H9 (cell line): ENCODE results near the gene TPM2. TPM values are rescaled to one million over a fixed set of nuclear protein-coding genes. Genes with fewer than 3 reads are reported as not detected.
A peak's percentile ranks its signal among the peaks of the same experiment; 100 is the strongest.

Experiments used
- DNase-seq: peaks from one replicate; pipeline ENCODE4 v3.0.0-alpha.2; 2017
- H2AFZ ChIP-seq: one replicate; pipeline ENCODE4 v1.6.1; 2013; ENCODE audit warnings: mild to moderate bottlenecking, low read length, control low read depth, moderate library complexity
- H2AK5ac ChIP-seq: 2 replicates; pipeline ENCODE4 v1.6.1; 2013; ENCODE audit warnings: low read length, control low read depth, mixed read lengths; ENCODE audit not compliant: insufficient read length
- H2BK120ac ChIP-seq: one replicate; pipeline ENCODE4 v1.6.1; 2013; ENCODE audit warnings: low read depth, mild to moderate bottlenecking, low read length, control low read depth, inconsistent platforms; ENCODE audit not compliant: poor library complexity, severe bottlenecking
- H2BK12ac ChIP-seq: 2 replicates; pipeline ENCODE4 v1.6.1; 2013; ENCODE audit warnings: low read length, control low read depth, mixed read lengths, low read depth; ENCODE audit not compliant: insufficient read length
- H2BK15ac ChIP-seq: 2 replicates; pipeline ENCODE4 v1.6.1; 2013; ENCODE audit warnings: low read depth, low read length, control low read depth
- H2BK20ac ChIP-seq: one replicate; pipeline ENCODE4 v1.6.1; 2013; ENCODE audit warnings: low read depth, mild to moderate bottlenecking, low read length, control low read depth, inconsistent platforms; ENCODE audit not compliant: poor library complexity, severe bottlenecking
- H2BK5ac ChIP-seq: 2 replicates; pipeline ENCODE4 v1.6.1; 2013; ENCODE audit warnings: low read length, control low read depth, mixed read lengths; ENCODE audit not compliant: insufficient read length
- H3K14ac ChIP-seq: 2 replicates; pipeline ENCODE4 v1.6.1; 2013; ENCODE audit warnings: low read length, control low read depth; ENCODE audit not compliant: insufficient read depth
- H3K18ac ChIP-seq: 2 replicates; pipeline ENCODE4 v1.6.1; 2013; ENCODE audit warnings: low read depth, mild to moderate bottlenecking, mixed read lengths, low read length, control low read depth; ENCODE audit not compliant: insufficient read length
- H3K23ac ChIP-seq: 2 replicates; pipeline ENCODE4 v1.6.1; 2013; ENCODE audit warnings: low read length, control low read depth, mixed read lengths, low read depth; ENCODE audit not compliant: insufficient read length
- H3K23me2 ChIP-seq: 2 replicates; pipeline ENCODE4 v1.6.1; 2013; ENCODE audit warnings: low read depth, mild to moderate bottlenecking, mixed read lengths, low read length, control low read depth; ENCODE audit not compliant: insufficient read length, poor library complexity, severe bottlenecking
- H3K27ac ChIP-seq: 2 replicates; pipeline ENCODE4 v1.5.1; 2013; ENCODE audit warnings: low read length, control low read depth, mixed read lengths, low read depth; ENCODE audit not compliant: insufficient read length
- H3K27me3 ChIP-seq: 2 replicates; pipeline ENCODE4 v1.6.1; 2013; ENCODE audit warnings: low read length, control low read depth, inconsistent platforms; ENCODE audit not compliant: insufficient read depth
- H3K4ac ChIP-seq: 2 replicates; pipeline ENCODE4 v1.6.1; 2013; ENCODE audit warnings: low read depth, mild to moderate bottlenecking, control low read depth, inconsistent platforms, low read length, moderate library complexity
- H3K4me1 ChIP-seq: 2 replicates; pipeline ENCODE4 v1.6.1; 2013; ENCODE audit warnings: low read length, control low read depth, inconsistent platforms; ENCODE audit not compliant: insufficient read depth
- H3K4me2 ChIP-seq: 2 replicates; pipeline ENCODE4 v1.6.1; 2013; ENCODE audit warnings: low read length, control low read depth, mixed read lengths; ENCODE audit not compliant: insufficient read length, insufficient read depth
- H3K56ac ChIP-seq: 2 replicates; pipeline ENCODE4 v1.6.1; 2013; ENCODE audit warnings: low read depth, mild to moderate bottlenecking, mixed read lengths, low read length, control low read depth; ENCODE audit not compliant: insufficient read length
- H3K79me1 ChIP-seq: 2 replicates; pipeline ENCODE4 v1.6.1; 2013; ENCODE audit warnings: low read depth, mild to moderate bottlenecking, moderate library complexity, low read length, control low read depth, inconsistent platforms; ENCODE audit not compliant: insufficient read depth, poor library complexity, severe bottlenecking
- H3K79me2 ChIP-seq: 2 replicates; pipeline ENCODE4 v1.6.1; 2013; ENCODE audit warnings: low read length, control low read depth, inconsistent platforms; ENCODE audit not compliant: insufficient read depth
- H3K9ac ChIP-seq: 2 replicates; pipeline ENCODE4 v1.6.1; 2013; ENCODE audit warnings: low read length, control low read depth, mixed read lengths; ENCODE audit not compliant: insufficient read length; ENCODE audit errors: extremely low read depth
- H3K9me3 ChIP-seq: one replicate; pipeline ENCODE4 v1.6.1; 2013; ENCODE audit warnings: low read depth, low read length, inconsistent platforms; ENCODE audit not compliant: control insufficient read depth
- H3T11ph ChIP-seq: one replicate; pipeline ENCODE4 v1.6.1; 2013; ENCODE audit warnings: mild to moderate bottlenecking, low read length, control low read depth, inconsistent platforms
- H4K20me1 ChIP-seq: one replicate; pipeline ENCODE4 v1.6.1; 2013; ENCODE audit not compliant: control insufficient read depth, insufficient read length, insufficient read depth
- H4K5ac ChIP-seq: 2 replicates; pipeline ENCODE4 v1.6.1; 2013; ENCODE audit warnings: low read depth, mild to moderate bottlenecking, mixed read lengths, low read length, control low read depth; ENCODE audit not compliant: insufficient read length
- H4K8ac ChIP-seq: replicated peaks from 2 replicates; pipeline ENCODE4 v1.6.1; 2013; ENCODE audit warnings: low read length, control low read depth, mixed read lengths, low read depth; ENCODE audit not compliant: insufficient read length
- H4K91ac ChIP-seq: 2 replicates; pipeline ENCODE4 v1.6.1; 2013; ENCODE audit warnings: low read depth, mild to moderate bottlenecking, moderate library complexity, mixed read lengths, low read length, control low read depth; ENCODE audit not compliant: insufficient read length
- H3K27ac Mint-ChIP-seq, 3 experiments: 2 replicates in 2 of 3; 3 replicates in 1 of 3; pipeline ENCODE4 v1.8.0; 2020 to 2021; ENCODE audit warnings: mixed read lengths in 3 of 3, mild to moderate bottlenecking in 1 of 3, moderate library complexity in 1 of 3
- H3K27me3 Mint-ChIP-seq: 2 replicates; pipeline ENCODE4 v1.8.0; 2021; ENCODE audit warnings: low read depth, mild to moderate bottlenecking, moderate library complexity, mixed read lengths
- H3K36me3 Mint-ChIP-seq, 3 experiments: 2 replicates in 2 of 3; 3 replicates in 1 of 3; pipeline ENCODE4 v1.8.0; 2020 to 2021; ENCODE audit warnings: low read depth in 3 of 3, mixed read lengths in 3 of 3; ENCODE audit not compliant: insufficient read depth in 1 of 3
- H3K4me1 Mint-ChIP-seq, 2 experiments: 2 replicates each; pipeline ENCODE4 v1.8.0; 2020; ENCODE audit warnings: mixed read lengths in 2 of 2
- H3K4me3 Mint-ChIP-seq, 2 experiments: 2 replicates in 1 of 2; 3 replicates in 1 of 2; pipeline ENCODE4 v1.8.0; 2020 to 2021; ENCODE audit warnings: mild to moderate bottlenecking in 2 of 2, mixed read lengths in 2 of 2, moderate library complexity in 1 of 2
- H3K9me3 Mint-ChIP-seq, 2 experiments: 2 replicates in 1 of 2; 3 replicates in 1 of 2; pipeline ENCODE4 v1.8.0; 2020; ENCODE audit warnings: mild to moderate bottlenecking in 2 of 2, mixed read lengths in 2 of 2, moderate library complexity in 1 of 2
- WGBS: extraction: QIAGEN DNeasy Blood & Tissue Kit; methylation state at CpG from one replicate; pipeline ENCODE4 v1.1.7; 2013; ENCODE audit warnings: missing lambda C conversion rate, low lambda C conversion rate, mixed read lengths; ENCODE audit not compliant: insufficient read length; ENCODE audit errors: extremely low coverage; 5-methylcytosine and 5-hydroxymethylcytosine counted together
- total RNA-seq: library from RNA; stranded (reverse); gene quantifications from 2 replicates; pipeline ENCODE4 v1.2.1, GENCODE V29; 2021
- TF ChIP-seq, protein P1 (sequence below): fragments of 200-600 bp; sonication (generic); conservative IDR thresholded peaks from 3 replicates; pipeline ENCODE4 v1.8.0; 2021; ENCODE audit warnings: antibody characterized with exemption, mild to moderate bottlenecking

The TPM2 gene
- total RNA-seq, 1 experiment from 2014 or later = 225 TPM

- Histone ChIP-seq H2AFZ (no peak overlapping the region), H3K79me1 (no peaks in the 10 kb centered on the region)
Observed at GRCh38 chr9:35688558-35689541, 875 bp downstream of the TPM2 start.

More at GRCh38 chr9:35688558-35689541, 875 bp downstream of the TPM2 start:
- Histone ChIP-seq H3K9ac (peak overlapping the region; percentile 36), H3K18ac (no peak overlapping the region), H3K23me2 (peaks cover 6% of the 10 kb centered on the region), H3T11ph (no peak overlapping the region), H3K4me2 (peak overlapping the region; percentile 67), H3K4me1 (peaks cover 3% of the 10 kb centered on the region), H2BK120ac (no peak overlapping the region), H4K91ac (no peak overlapping the region), H2BK20ac (no peak overlapping the region), H3K23ac (no peak overlapping the region), H4K5ac (no peak overlapping the region), H2BK15ac (no peak overlapping the region), H3K27ac (no peak overlapping the region), H4K8ac (no peak overlapping the region), H3K56ac (no peak overlapping the region), H3K79me2 (no peaks in the 10 kb centered on the region; the same call in 1 of the 2 replicates), H2AK5ac (no peak overlapping the region), H3K4ac (no peak overlapping the region), H4K20me1 (no peaks in the 10 kb centered on the region), H2BK5ac (no peak overlapping the region), H3K9me3 (no peaks in the 10 kb centered on the region), H2BK12ac (no peak overlapping the region), H3K27me3 (no peaks in the 10 kb centered on the region), H3K14ac (peak overlapping the region; percentile 81)
- no peaks in the 10 kb centered on the region; the same call in 1 of the 2 replicates for H3K27me3 Mint-ChIP-seq
- peaks cover 0 to 2% of the 10 kb centered on the region in 2 experiments; a peak in 2 of 5 replicates for H3K9me3 Mint-ChIP-seq
- H3K27ac Mint-ChIP-seq = peak overlapping the region in 2 of 3 experiments; percentile 68 to 84; a peak in 2 of 7 replicates
- H3K36me3 Mint-ChIP-seq = peaks cover 25 to 48% (median 43%) of the 10 kb centered on the region in 3 experiments
- TF ChIP-seq, protein P1, sequence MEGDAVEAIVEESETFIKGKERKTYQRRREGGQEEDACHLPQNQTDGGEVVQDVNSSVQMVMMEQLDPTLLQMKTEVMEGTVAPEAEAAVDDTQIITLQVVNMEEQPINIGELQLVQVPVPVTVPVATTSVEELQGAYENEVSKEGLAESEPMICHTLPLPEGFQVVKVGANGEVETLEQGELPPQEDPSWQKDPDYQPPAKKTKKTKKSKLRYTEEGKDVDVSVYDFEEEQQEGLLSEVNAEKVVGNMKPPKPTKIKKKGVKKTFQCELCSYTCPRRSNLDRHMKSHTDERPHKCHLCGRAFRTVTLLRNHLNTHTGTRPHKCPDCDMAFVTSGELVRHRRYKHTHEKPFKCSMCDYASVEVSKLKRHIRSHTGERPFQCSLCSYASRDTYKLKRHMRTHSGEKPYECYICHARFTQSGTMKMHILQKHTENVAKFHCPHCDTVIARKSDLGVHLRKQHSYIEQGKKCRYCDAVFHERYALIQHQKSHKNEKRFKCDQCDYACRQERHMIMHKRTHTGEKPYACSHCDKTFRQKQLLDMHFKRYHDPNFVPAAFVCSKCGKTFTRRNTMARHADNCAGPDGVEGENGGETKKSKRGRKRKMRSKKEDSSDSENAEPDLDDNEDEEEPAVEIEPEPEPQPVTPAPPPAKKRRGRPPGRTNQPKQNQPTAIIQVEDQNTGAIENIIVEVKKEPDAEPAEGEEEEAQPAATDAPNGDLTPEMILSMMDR = no peak
- no CpG with 5 or more reads among the region's 12 CpGs for WGBS
- H3K4me1 Mint-ChIP-seq = peaks cover 27 to 30% of the 10 kb centered on the region in 2 experiments
- H3K4me3 Mint-ChIP-seq = peak overlapping the region; percentile 84 to 93
- DNase-seq = no peak
